AG04450 (cell line): ENCODE results near the gene MGAT4A. TPM values are rescaled to one million over a fixed set of nuclear protein-coding genes. Genes with fewer than 3 reads are reported as not detected.

ENCODE experiments used
- CTCF ChIA-PET: fragments of 300-600, 350-600 bp; formaldehyde crosslinking; extraction: SDS; loops from one replicate; lab custom pipeline; 2022; ENCODE audit warnings: antibody characterized with exemption, inconsistent platforms; lab: Charles Lee
- POLR2A ChIA-PET: fragments of 350-600 bp; formaldehyde crosslinking; extraction: SDS; loops from one replicate; lab custom pipeline; 2021; ENCODE audit warnings: antibody characterized with exemption, inconsistent platforms; lab: Yijun Ruan, JAX
- DNase-seq: peaks from one replicate; pipeline ENCODE4 v3.0.0-alpha.2; 2011; ENCODE audit warnings: low read depth, low spot score
- H3K27ac ChIP-seq: one replicate; pipeline ENCODE4 v1.5.1; 2012; ENCODE audit warnings: low read depth, low read length, control low read depth
- H3K27me3 ChIP-seq: one replicate; pipeline ENCODE4 v1.6.0; 2012; ENCODE audit warnings: low read length; ENCODE audit not compliant: control insufficient read depth, insufficient read depth
- H3K4me3 ChIP-seq: 2 replicates; pipeline ENCODE4 v1.5.1; 2011; ENCODE audit warnings: mild to moderate bottlenecking, low read depth, low read length, control low read depth
- H3K9me3 ChIP-seq: 2 replicates; pipeline ENCODE4 v1.5.1; 2012; ENCODE audit warnings: low read length; ENCODE audit not compliant: control insufficient read depth, insufficient read depth
- polyA plus RNA-seq: library from polyadenylated mRNA; depleted of rRNA; stranded (reverse); fragments of >200 nt; gene quantifications from 2 replicates; pipeline ENCODE4 v1.2.3, GENCODE V29; 2011
- TF ChIP-seq, protein P1 (sequence below): IDR thresholded peaks from 2 replicates; pipeline ENCODE4 v1.5.1; 2011; ENCODE audit warnings: low read depth, low read length, control low read depth, inconsistent platforms

The MGAT4A gene
- polyA plus RNA-seq, 1 experiment: 0.04 TPM

DNA sequence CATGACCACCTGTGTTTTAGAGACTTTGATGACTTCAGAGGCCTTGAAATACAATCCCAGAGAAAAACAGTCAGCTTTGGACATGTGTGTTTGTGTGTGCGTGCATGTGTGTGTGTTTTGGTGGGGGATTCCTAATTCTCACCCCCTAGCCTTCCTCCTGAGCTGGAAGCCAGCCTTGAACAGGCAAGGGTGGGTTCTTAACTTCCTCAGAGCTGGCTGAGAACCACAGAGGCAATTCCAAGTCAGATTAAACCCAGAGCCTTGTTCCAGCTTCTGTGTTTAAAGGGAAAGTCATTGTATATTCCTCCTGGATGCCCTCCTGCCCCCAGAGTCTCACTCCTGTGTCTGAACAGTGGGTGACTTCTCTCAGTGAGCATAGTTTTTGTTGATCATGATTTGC lies 45.2 kb upstream of the MGAT4A start:
- TF ChIP-seq, protein P1, sequence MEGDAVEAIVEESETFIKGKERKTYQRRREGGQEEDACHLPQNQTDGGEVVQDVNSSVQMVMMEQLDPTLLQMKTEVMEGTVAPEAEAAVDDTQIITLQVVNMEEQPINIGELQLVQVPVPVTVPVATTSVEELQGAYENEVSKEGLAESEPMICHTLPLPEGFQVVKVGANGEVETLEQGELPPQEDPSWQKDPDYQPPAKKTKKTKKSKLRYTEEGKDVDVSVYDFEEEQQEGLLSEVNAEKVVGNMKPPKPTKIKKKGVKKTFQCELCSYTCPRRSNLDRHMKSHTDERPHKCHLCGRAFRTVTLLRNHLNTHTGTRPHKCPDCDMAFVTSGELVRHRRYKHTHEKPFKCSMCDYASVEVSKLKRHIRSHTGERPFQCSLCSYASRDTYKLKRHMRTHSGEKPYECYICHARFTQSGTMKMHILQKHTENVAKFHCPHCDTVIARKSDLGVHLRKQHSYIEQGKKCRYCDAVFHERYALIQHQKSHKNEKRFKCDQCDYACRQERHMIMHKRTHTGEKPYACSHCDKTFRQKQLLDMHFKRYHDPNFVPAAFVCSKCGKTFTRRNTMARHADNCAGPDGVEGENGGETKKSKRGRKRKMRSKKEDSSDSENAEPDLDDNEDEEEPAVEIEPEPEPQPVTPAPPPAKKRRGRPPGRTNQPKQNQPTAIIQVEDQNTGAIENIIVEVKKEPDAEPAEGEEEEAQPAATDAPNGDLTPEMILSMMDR: no peak
- CTCF ChIA-PET: no interaction called here
- H3K9me3 ChIP-seq: no peaks in the 10 kb centered on the region
- no peak overlapping the region for H3K27ac ChIP-seq
- POLR2A ChIA-PET: no interaction called here
- no peak for DNase-seq
- H3K4me3 ChIP-seq: no peak overlapping the region
- H3K27me3 ChIP-seq: peaks cover 7% of the 10 kb centered on the region

DNA sequence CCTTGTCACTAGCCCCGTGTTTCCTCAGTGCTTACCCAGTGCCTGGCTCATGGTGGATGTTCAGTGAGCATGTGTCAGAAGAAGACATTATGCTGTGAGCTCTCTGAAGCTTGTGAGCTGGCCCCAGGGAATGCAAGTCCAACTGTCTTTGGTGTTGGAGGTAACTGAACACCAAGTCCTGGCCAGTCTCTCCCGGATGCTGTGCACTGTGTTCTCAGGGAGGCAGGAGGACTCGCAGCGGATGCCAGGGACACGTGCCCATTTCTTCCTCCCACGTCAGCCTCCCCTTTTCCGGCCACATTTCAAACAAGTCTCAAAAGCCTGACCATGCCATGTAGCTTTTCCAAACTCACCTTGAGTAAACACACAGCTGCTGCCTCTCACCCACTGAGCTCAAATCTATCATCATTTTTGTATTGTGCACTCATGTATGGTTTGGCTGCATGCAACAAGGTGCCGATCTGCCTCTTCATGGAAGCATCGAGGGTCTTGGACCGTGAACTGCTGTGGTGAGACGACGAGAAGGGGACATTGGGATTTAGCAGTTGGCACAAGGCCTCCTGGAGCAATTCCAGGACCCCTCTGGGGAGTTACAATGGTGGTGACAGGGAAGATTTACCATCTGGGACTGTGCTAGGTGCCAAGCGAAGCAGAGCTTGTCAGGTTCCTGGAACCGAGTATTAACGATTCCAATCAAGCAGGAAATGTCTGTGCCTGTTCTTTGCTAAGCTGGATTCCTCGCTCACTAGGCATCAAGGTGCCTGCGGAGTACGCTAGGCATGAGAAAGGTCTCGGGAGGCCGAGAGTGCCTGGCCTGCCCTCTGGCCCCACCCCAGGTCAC lies 44.4 kb upstream of the MGAT4A start:
- peaks cover 7% of the 10 kb centered on the region for H3K27me3 ChIP-seq
- TF ChIP-seq, protein P1: no peak
- no peak overlapping the region for H3K4me3 ChIP-seq
- no peak for DNase-seq
- H3K9me3 ChIP-seq: no peaks in the 10 kb centered on the region
- ChIA-PET CTCF (no interaction called here), POLR2A (no interaction called here)
- H3K27ac ChIP-seq: no peak overlapping the region

DNA sequence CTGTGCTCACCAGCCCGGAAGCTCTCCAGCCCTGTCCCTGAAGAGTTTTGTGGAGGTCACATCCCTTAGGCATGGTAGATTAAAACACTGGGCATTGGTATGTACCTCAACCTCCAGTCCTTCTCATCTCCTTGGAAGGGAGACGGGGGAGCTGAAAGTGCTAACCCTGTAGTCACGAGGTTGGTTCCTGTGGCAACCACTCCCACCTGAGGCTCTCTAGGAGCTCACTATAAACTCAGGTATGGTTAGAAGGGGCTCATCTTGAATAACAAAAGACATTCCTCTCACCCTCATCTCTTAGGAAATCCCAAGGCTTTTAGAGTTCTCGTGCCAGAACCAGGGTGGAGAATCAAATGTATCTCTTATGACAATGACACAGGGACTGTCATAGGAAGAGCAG lies 43.0 kb upstream of the MGAT4A start:
- Histone ChIP-seq H3K27me3 (peaks cover 10% of the 10 kb centered on the region), H3K9me3 (no peaks in the 10 kb centered on the region), H3K27ac (no peak overlapping the region), H3K4me3 (no peak overlapping the region)
- ChIA-PET CTCF (no interaction called here), POLR2A (no interaction called here)
- TF ChIP-seq, protein P1: no peak
- no peak for DNase-seq

DNA sequence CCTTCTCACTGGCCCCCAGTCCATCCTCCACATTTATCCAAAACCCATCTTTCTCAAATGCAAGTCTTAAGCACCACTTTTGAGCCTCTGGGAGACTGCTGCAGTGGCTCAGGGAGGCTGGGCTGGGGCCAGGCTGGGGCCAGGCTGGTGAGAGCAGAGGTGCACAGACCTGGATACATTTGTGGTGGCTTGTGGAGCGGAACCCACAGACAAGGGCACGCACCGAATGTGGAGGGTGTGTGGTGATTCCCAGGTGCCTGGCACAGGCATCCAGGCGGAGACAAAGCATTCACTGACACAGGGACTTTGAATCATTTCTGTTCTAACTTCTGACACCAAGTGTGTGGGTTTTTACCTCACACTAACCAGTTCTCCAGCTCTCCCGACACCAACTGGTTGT lies 42.2 kb upstream of the MGAT4A start:
- TF ChIP-seq, protein P1: no peak
- no peak overlapping the region for H3K27ac ChIP-seq
- no peak for DNase-seq
- no peaks in the 10 kb centered on the region for H3K9me3 ChIP-seq
- peaks cover 10% of the 10 kb centered on the region for H3K27me3 ChIP-seq
- CTCF ChIA-PET: no interaction called here
- POLR2A ChIA-PET: no interaction called here
- no peak overlapping the region for H3K4me3 ChIP-seq

DNA sequence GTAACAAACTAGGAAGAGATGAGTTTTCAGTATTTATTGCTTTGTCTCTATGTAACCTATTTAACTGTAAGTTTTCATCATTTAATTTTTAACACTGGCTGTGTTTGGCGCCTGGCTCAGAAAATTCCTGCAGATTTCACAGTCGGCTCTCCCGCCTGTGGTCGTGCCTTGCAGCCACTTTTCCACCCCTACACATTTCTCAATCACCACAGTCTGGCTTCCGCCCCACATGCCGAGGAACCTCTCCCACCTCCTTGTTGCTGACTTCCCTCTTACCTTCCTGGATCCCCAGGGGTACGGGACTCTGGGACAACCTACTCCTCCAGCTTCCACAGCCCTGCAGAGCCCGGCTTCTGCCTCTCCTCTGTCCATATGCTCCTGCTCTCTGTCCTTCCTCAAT lies 41.6 kb upstream of the MGAT4A start:
- CTCF ChIA-PET: no interaction called here
- POLR2A ChIA-PET: no interaction called here
- no peak overlapping the region for H3K27ac ChIP-seq

More for the DNA sequence above, 41.6 kb upstream of the MGAT4A start:
- TF ChIP-seq, protein P1: no peak
- Histone ChIP-seq H3K27me3 (peaks cover 7% of the 10 kb centered on the region), H3K9me3 (no peaks in the 10 kb centered on the region), H3K4me3 (no peak overlapping the region)
- DNase-seq: no peak
